GM12878 (cell line): ENCODE measurements around the gene LRP2BP. TPM values are rescaled to one million over a fixed set of nuclear protein-coding genes. Genes with fewer than 3 reads are reported as not detected.

Source experiments
- ATAC-seq: fragments of 200-7000 bp; cut with Tn5 transposase; 3 replicates; pipeline ENCODE4 v1.9.1; 2020; ENCODE audit warnings: mild to moderate bottlenecking, moderate library complexity
- BruUV-seq: library from RNA; stranded (reverse); fragments of 400-500 nt; replicated peaks from 2 replicates; lab custom pipeline; 2021; lab: Mats Ljungman, UMichigan
- CTCF ChIA-PET: fragments of 300-600 bp; sonication (Branson Sonifier 250); formaldehyde crosslinking; extraction: SDS; loops from one replicate; lab custom pipeline; 2021; ENCODE audit warnings: inconsistent platforms; lab: Yijun Ruan, JAX
- POLR2A ChIA-PET: fragments of 350-600 bp; formaldehyde crosslinking; extraction: SDS; loops from one replicate; lab custom pipeline; 2021; ENCODE audit warnings: inconsistent platforms; lab: Charles Lee
- RAD21 ChIA-PET: fragments of 300-600 bp; sonication (Branson Sonifier 250); formaldehyde crosslinking; loops from one replicate; lab custom pipeline; 2023; ENCODE audit warnings: antibody characterized with exemption; ENCODE audit not compliant: unreplicated experiment; lab: Charles Lee
- SMC1A ChIA-PET: fragments of 300-600 bp; sonication (Branson Sonifier 250); formaldehyde crosslinking; loops from one replicate; lab custom pipeline; 2023; ENCODE audit not compliant: unreplicated experiment, uncharacterized antibody; lab: Charles Lee
- DNase-seq: peaks from one replicate; pipeline ENCODE4 v3.0.0-alpha.2; 2011; ENCODE audit warnings: low read depth, low spot score
- FAIRE-seq: peaks from 3 replicates; lab custom pipeline; 2011; peaks lifted over from hg19 to GRCh38; lab: Jason Lieb, UNC
- H2AFZ ChIP-seq: 2 replicates; pipeline ENCODE4 v1.6.0; 2011; ENCODE audit warnings: low read depth, low read length, control low read depth; ENCODE audit not compliant: control insufficient read depth
- H3K27ac ChIP-seq: 2 replicates; pipeline ENCODE4 v1.5.1; 2011; ENCODE audit warnings: control low read depth; ENCODE audit not compliant: control insufficient read depth, insufficient read depth
- H3K27me3 ChIP-seq, 2 experiments: replicated peaks in 1 of 2; 2 replicates each; pipeline versions ENCODE4 v1.6.0 to v1.6.1; 2011; ENCODE audit warnings: low read length in 1 of 2; ENCODE audit not compliant: control insufficient read depth in 2 of 2, insufficient read depth in 2 of 2
- H3K36me3 ChIP-seq, 2 experiments: 2 replicates each; pipeline ENCODE4 v1.5.1; 2011; ENCODE audit warnings: low read length in 1 of 2; ENCODE audit not compliant: control insufficient read depth in 2 of 2, insufficient read depth in 2 of 2
- H3K4me1 ChIP-seq: 2 replicates; pipeline ENCODE4 v1.6.1; 2011; ENCODE audit warnings: mild to moderate bottlenecking, low read length, moderate library complexity, mixed read lengths; ENCODE audit not compliant: control insufficient read depth, insufficient read depth
- H3K4me2 ChIP-seq: 2 replicates; pipeline ENCODE4 v1.6.0; 2011; ENCODE audit warnings: control low read depth; ENCODE audit not compliant: control insufficient read depth, insufficient read depth
- H3K4me3 ChIP-seq: fragments of 200-600 bp; sonication (generic); 2 replicates; pipeline ENCODE4 v1.5.1; 2016
- H3K79me2 ChIP-seq: 2 replicates; pipeline ENCODE4 v1.6.0; 2011; ENCODE audit warnings: low read length; ENCODE audit not compliant: control insufficient read depth, insufficient read depth
- H3K9ac ChIP-seq: 2 replicates; pipeline ENCODE4 v1.8.0; 2011; ENCODE audit warnings: low read length, control low read depth, mixed read lengths; ENCODE audit not compliant: control insufficient read depth, insufficient read depth
- H3K9me3 ChIP-seq: replicated peaks from 3 replicates; pipeline ENCODE4 v1.5.1; 2011; ENCODE audit warnings: mild to moderate bottlenecking, low read length; ENCODE audit not compliant: control insufficient read depth, insufficient read depth
- H4K20me1 ChIP-seq: 2 replicates; pipeline ENCODE4 v1.6.0; 2011; ENCODE audit not compliant: control insufficient read depth, insufficient read depth
- ASH2L ChIP-seq: fragments of 300-600, 200-600 bp; sonication (generic); IDR thresholded peaks from 2 replicates; pipeline ENCODE4 v1.6.1; 2017; ENCODE audit warnings: low read depth, mild to moderate bottlenecking, borderline replicate concordance
- CEBPB ChIP-seq, 2 experiments: fragments of 150-350 bp in 1 of 2; IDR thresholded peaks; 2 replicates each; pipeline ENCODE4 v1.6.1; 2012 to 2014; ENCODE audit warnings: low read depth in 2 of 2, low read length in 2 of 2, borderline replicate concordance in 1 of 2, inconsistent platforms in 1 of 2
- CEBPZ ChIP-seq: fragments of 150-350 bp; IDR thresholded peaks from 2 replicates; pipeline ENCODE4 v1.6.1; 2016; ENCODE audit warnings: low read depth, low read length
- CREM ChIP-seq: IDR thresholded peaks from 2 replicates; pipeline ENCODE4 v1.6.1; 2014; ENCODE audit warnings: antibody characterized with exemption, low read depth
- EGR1 ChIP-seq, 2 experiments: IDR thresholded peaks; 1 replicate in 1 of 2; 2 replicates in 1 of 2; pipeline ENCODE4 v1.6.1; 2011 to 2012; ENCODE audit warnings: low read depth in 2 of 2, low read length in 2 of 2, borderline replicate concordance in 1 of 2, mild to moderate bottlenecking in 1 of 2, moderate library complexity in 1 of 2
- HDAC6 ChIP-seq: fragments of 200-600 bp; sonication (generic); IDR thresholded peaks from one replicate; pipeline ENCODE4 v1.8.0; 2017; ENCODE audit warnings: antibody characterized with exemption; ENCODE audit not compliant: unreplicated experiment
- NBN ChIP-seq: fragments of 450-650 bp; IDR thresholded peaks from 2 replicates; pipeline ENCODE4 v1.6.1; 2016
- NFIC ChIP-seq: IDR thresholded peaks from 2 replicates; pipeline ENCODE4 v1.6.1; 2012; ENCODE audit warnings: low read depth, mild to moderate bottlenecking, inconsistent platforms, low read length, moderate library complexity
- PKNOX1 ChIP-seq: fragments of 450-650 bp; IDR thresholded peaks from 2 replicates; pipeline ENCODE4 v1.6.1; 2016; ENCODE audit warnings: mild to moderate bottlenecking
- RB1 ChIP-seq: fragments of 450-650 bp; formaldehyde crosslinking; IDR thresholded peaks from 2 replicates; pipeline ENCODE4 v1.6.1; 2017; ENCODE audit warnings: mild to moderate bottlenecking, borderline replicate concordance
- SPI1 ChIP-seq: IDR thresholded peaks from 2 replicates; pipeline ENCODE4 v1.6.1; 2011; ENCODE audit warnings: low read depth, mild to moderate bottlenecking, low read length, moderate library complexity, borderline replicate concordance; ENCODE audit not compliant: insufficient read depth
- WRNIP1 ChIP-seq: IDR thresholded peaks from 2 replicates; pipeline ENCODE4 v1.6.1; 2011; ENCODE audit warnings: low read depth, low read length, improper control_type of control experiment, borderline replicate concordance
- ZBTB40 ChIP-seq: fragments of 450-650 bp; IDR thresholded peaks from 2 replicates; pipeline ENCODE4 v1.6.1; 2016; ENCODE audit warnings: mild to moderate bottlenecking, moderate library complexity, borderline replicate concordance
- WGBS: methylation state at CpG from one replicate; pipeline ENCODE4 v1.1.6; 2016; ENCODE audit warnings: low lambda C conversion rate; ENCODE audit not compliant: insufficient replicate concordance, insufficient coverage; ENCODE audit errors: missing lambda C conversion rate; 5-methylcytosine and 5-hydroxymethylcytosine counted together
- in situ Hi-C: fragments of 300-500 bp; cut with MboI; formaldehyde crosslinking; loops from 9 replicates; pipeline ENCODE4 v1.14.3; 2018; ENCODE audit warnings: mixed read lengths
- intact Hi-C: fragments of 100-400 bp; cut with micrococcal nuclease; formaldehyde crosslinking; loops from one replicate; pipeline ENCODE4 v1.14.2; 2022; ENCODE audit not compliant: unreplicated experiment
- polyA plus RNA-seq, 11 experiments: library from polyadenylated mRNA; depleted of rRNA in 4 of 11; unstranded in 6 of 11; stranded (reverse) in 5 of 11; fragments of >200 nt; fragmentation: Nextera tagmentation in 4 of 11; fragmentation: Illumina TruSeq in 1 of 11; extraction: Ambion mirVana in 4 of 11; extraction: Trizol in 1 of 11; gene quantifications; 1 replicate in 1 of 11; 2 replicates in 10 of 11; pipeline versions ENCODE4 v1.2.1 to v1.2.3, GENCODE V29; 2011 to 2016; ENCODE audit warnings: inconsistent platforms in 2 of 11, missing spikeins in 2 of 11, low read depth in 1 of 11
- total RNA-seq, 4 experiments: library from RNA; depleted of rRNA in 3 of 4; stranded (reverse); fragments of >200 nt in 3 of 4; fragmentation: Illumina TruSeq in 1 of 4; extraction: Trizol in 1 of 4; gene quantifications; 2 replicates each; pipeline versions ENCODE4 v1.2.1 to v1.2.3, GENCODE V29; 2013 to 2021

Gene LRP2BP
- total and polyA plus RNA-seq, 10 of the 15 experiments (the other 5 are each of a cell fraction or from before 2014, with no cell fraction given), result 0.27 to 5.2 (median 1.0) TPM

GRCh38 chr4:185445209-185445608 is 49.5 kb upstream of the LRP2BP start (continued):
- TF ChIP-seq CEBPZ (no peak), SPI1 (no peak), NBN (no peak), WRNIP1 (no peak)
- TF ChIP-seq, all 136 proteins: peak for 0

GRCh38 chr4:185441479-185441878 is 45.8 kb upstream of the LRP2BP start:
- in situ Hi-C loops (no loop called here), intact Hi-C loops (no loop called here)
- no peaks in the 10 kb centered on the region for H3K27me3 ChIP-seq
- H3K36me3 ChIP-seq, result no peaks in the 10 kb centered on the region
- ChIA-PET POLR2A (no interaction called here), CTCF (no interaction called here), SMC1A (no interaction called here), RAD21 (no interaction called here)
- BruUV-seq, result no TSS peak
- no peak for DNase-seq
- H3K9me3 ChIP-seq, result no peaks in the 10 kb centered on the region
- H3K4me1 ChIP-seq, result no peaks in the 10 kb centered on the region
- H2AFZ ChIP-seq, result no peak overlapping the region
- no peak for ATAC-seq
- WGBS, result 47% methylated on average over 2 of the region's 2 CpGs
- H3K4me2 ChIP-seq, result no peak overlapping the region
- no peaks in the 10 kb centered on the region for H3K79me2 ChIP-seq
- H4K20me1 ChIP-seq, result no peaks in the 10 kb centered on the region
- no peak overlapping the region for H3K27ac ChIP-seq
- no peak overlapping the region for H3K9ac ChIP-seq
- FAIRE-seq, result no peak
- H3K4me3 ChIP-seq, result no peak overlapping the region
- no peak for TF ChIP-seq ASH2L
- TF ChIP-seq PKNOX1, result no peak
- no peak for TF ChIP-seq EGR1 (IDR thresholded peaks at IDR 0.05; ENCODE audit: borderline replicate concordance in 1 of 2, low read depth in 2 of 2, low read length in 2 of 2)
- no peak for TF ChIP-seq ZBTB40
- TF ChIP-seq HDAC6, result no peak
- no peak for TF ChIP-seq NFIC
- TF ChIP-seq RB1, result no peak
- TF ChIP-seq CEBPB (IDR thresholded peaks at IDR 0.05; ENCODE audit: borderline replicate concordance in 1 of 2, low read depth in 2 of 2, low read length in 2 of 2), result no peak
- TF ChIP-seq CREM, result no peak
